ENCODE data around the gene CHST5.

Gene CHST5

DNA sequence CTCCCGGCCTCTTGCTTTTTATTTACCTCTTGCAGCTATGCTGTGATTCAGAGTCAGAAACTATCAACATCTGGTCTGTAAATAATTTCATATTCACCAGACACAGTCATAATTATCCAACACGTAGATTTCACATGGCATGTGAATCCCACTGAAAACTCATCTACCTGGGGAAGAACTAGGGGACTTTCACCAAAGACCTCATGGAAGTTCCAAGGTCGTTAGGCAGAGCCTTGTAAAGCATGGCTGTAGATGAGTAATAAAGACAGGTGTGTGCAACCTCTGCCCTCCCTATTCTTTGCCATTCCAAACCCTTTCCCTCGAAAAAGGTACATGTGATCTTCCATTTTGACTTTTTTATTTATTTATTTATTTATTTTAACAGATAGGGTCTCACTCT lies 1.9 kb upstream of the CHST5 start:
- DNase-seq (ENCODE audit: low spot score): no peak
- TF ChIP-seq, protein P1, sequence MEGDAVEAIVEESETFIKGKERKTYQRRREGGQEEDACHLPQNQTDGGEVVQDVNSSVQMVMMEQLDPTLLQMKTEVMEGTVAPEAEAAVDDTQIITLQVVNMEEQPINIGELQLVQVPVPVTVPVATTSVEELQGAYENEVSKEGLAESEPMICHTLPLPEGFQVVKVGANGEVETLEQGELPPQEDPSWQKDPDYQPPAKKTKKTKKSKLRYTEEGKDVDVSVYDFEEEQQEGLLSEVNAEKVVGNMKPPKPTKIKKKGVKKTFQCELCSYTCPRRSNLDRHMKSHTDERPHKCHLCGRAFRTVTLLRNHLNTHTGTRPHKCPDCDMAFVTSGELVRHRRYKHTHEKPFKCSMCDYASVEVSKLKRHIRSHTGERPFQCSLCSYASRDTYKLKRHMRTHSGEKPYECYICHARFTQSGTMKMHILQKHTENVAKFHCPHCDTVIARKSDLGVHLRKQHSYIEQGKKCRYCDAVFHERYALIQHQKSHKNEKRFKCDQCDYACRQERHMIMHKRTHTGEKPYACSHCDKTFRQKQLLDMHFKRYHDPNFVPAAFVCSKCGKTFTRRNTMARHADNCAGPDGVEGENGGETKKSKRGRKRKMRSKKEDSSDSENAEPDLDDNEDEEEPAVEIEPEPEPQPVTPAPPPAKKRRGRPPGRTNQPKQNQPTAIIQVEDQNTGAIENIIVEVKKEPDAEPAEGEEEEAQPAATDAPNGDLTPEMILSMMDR (IDR thresholded peaks at IDR 0.05; ENCODE audit: extremely low read depth, insufficient read depth, missing control alignments): no peak
- in situ Hi-C loops (cut with MboI; ENCODE audit: low pct_unique_long_range_greater_than_20kb, low sequenced_read_pairs, unreplicated experiment): no loop called here

DNA sequence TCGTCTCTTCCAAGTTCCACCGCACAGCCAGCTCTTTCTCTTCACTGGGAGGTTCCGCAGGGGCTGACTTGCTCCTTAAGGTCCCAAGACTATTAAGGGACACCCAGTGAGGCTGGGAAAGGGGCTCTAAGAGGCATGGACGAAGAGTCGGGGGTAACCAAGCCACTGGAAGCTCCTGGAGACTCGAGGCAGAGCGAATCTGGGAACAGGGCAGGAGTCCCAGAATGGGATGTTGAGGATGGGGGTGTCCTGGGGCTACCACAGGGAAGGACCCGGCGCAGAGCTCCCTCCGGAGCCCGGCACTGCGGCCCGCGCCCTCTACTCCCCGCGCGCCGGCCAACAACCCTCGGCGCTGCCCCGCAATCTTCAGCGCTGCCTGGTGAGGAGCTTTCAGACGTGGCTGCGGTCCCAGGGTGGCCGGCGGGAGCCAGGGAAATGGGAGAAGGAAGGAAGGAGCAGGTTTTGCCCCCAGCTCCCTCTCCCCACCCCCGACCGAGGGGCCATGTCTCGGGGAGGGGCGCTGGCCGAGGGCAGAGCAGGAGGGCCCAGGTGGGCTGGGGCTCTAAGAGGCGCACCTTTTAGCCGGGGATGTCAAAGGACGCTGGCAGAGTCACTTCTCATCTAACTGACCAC lies 581 bp downstream of the CHST5 start:
- TF ChIP-seq, protein P1 (IDR thresholded peaks at IDR 0.05; ENCODE audit: extremely low read depth, insufficient read depth, missing control alignments): no peak
- in situ Hi-C loops (cut with MboI; ENCODE audit: low pct_unique_long_range_greater_than_20kb, low sequenced_read_pairs, unreplicated experiment): no loop called here
- no peak for DNase-seq (ENCODE audit: low spot score)

DNA sequence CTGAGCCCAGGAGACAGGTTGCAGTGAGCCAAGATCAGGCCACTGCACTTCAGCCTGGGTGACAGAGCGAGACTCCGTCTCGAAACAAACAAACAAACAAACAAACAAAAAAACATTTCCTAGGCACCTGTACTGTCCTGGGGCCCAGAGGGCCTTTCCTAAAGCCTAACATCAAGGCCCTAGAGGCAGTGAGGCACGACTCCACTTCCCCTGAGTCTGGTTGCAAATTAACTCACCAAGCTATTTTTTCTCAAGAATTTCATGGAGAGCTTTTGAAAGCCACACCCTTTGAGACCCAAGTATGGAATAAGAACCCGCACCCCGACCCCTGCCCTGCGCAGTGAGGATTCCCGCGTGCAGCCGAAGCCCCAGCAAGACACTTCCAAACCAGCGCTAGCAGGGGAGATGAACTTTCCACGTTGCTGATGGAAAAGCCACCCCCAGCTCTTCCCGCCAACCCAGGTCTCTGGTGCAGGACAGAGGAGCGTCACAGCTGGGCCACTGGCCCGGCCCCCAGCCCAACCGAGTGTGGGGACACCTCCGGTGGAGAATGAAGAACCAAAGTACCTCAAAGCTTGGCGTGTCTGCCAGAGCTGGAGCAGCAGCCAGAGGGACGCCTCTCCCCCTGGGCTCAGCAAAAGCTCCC lies 1.2 kb downstream of the CHST5 start:
- in situ Hi-C loops (cut with MboI; ENCODE audit: low pct_unique_long_range_greater_than_20kb, low sequenced_read_pairs, unreplicated experiment): no loop called here
- TF ChIP-seq, protein P1 (IDR thresholded peaks at IDR 0.05; ENCODE audit: extremely low read depth, insufficient read depth, missing control alignments): no peak
- DNase-seq (ENCODE audit: low spot score): no peak

DNA sequence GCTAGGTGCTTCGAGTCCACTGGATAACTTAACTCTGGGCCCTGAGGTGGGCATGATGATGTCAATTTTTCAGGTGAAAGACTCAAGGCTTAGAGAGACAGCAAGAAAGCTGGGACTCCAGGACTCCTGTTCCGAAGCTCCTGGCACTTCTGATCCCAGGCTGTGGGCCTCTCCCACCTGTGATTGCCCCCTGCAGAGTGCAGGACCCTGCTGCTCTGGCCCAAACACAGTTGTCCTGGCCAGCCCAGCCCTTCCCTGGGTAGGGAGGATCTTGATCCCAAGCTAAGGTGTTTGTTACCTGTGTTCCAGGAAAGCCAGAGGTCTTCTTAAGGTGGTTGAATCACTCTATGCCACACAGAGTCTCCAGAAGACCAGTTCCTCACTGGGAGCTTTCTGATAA lies 3.1 kb downstream of the CHST5 start:
- DNase-seq (ENCODE audit: low spot score): no peak
- TF ChIP-seq, protein P1 (IDR thresholded peaks at IDR 0.05; ENCODE audit: extremely low read depth, insufficient read depth, missing control alignments): no peak
- in situ Hi-C loops (cut with MboI; ENCODE audit: low pct_unique_long_range_greater_than_20kb, low sequenced_read_pairs, unreplicated experiment): no loop called here

DNA sequence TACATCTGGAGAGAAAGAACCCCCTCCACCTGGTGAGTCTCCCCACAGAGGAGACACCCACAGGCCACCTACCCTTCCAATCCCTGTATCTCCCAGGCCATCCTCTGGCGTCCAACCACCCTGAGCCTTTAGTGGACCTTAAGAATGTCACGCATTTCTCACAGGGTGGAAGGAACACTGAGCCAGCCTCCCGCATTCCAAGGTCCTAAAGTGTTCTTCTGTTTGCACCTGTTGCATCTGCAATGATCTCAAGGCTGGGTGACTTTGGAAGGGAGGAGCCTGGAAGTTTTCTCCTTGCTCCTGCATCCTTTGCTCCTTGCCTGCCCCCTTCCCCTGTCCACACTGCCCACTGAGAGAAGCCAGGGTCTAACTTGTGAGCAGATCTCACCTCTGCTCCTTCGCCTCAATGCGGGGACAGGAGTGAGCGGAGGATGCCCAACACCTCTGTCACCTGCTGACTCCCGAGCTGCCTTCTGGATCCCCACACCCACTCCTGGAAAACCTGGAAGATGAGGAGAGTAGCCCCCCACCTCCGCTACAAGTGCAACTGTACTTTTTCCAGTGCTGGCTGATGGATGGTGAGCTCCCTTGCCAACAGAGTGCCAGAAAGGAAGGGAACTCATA lies 3.7 kb downstream of the CHST5 start:
- in situ Hi-C loops (cut with MboI; ENCODE audit: low pct_unique_long_range_greater_than_20kb, low sequenced_read_pairs, unreplicated experiment): no loop called here

DNA sequence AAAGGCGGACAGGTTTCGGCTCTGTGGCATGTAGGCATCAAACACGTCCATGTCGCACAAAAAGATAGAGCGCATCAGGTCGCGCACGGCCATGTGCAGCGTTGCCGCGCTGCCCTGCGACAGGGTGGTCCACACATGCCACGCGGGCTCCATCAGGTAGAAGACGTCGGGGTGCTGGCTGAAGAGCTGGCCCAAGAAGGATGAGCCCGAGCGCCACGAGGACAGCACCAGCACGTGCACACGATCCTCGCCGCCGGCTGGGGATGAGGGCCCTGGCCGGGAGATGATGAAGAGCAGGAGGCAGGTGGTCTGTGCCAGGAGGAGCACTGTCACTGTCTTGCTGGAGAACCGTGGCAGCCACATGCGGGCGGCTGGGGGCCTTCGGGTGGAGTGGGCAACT lies 5.9 kb downstream of the CHST5 start:
- DNase-seq (ENCODE audit: low spot score): no peak
- TF ChIP-seq, protein P1 (IDR thresholded peaks at IDR 0.05; ENCODE audit: extremely low read depth, insufficient read depth, missing control alignments): no peak
- in situ Hi-C loops (cut with MboI; ENCODE audit: low pct_unique_long_range_greater_than_20kb, low sequenced_read_pairs, unreplicated experiment): no loop called here

More for the DNA sequence above, 3.7 kb downstream of the CHST5 start:
- no peak for DNase-seq (ENCODE audit: low spot score)
- TF ChIP-seq, protein P1 (IDR thresholded peaks at IDR 0.05; ENCODE audit: extremely low read depth, insufficient read depth, missing control alignments): no peak

Data from GM13977 (cell line).